ENCODE measurements around the gene EPB41L1. TPM values are rescaled to one million over a fixed set of nuclear protein-coding genes. Genes with fewer than 3 reads are reported as not detected.

Gene EPB41L1
- total and polyA plus RNA-seq, 2 experiments from 2014 or later = 24.1 to 48.7 TPM

DNA sequence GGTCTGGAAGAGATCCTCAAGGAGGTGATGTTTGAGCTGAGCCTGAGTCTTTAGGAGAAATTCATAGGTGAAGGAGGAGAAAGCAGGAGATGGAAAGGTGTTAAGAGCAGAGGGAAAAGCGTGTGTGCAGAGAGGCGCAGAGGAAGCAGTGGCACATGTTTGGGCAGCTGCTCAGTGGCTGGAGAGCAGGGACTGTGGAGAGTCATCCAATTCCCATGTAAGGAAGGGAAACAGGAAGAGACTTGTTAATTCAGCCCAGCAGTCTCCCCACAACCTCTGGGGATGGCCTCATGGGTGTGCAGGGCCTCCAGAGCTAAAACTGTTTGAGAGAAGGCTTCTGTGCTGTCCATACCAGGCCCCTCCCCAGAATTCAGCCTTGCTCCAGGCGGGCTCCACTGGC, 98.0 kb downstream of the EPB41L1 start (continued):
- TF ChIP-seq POLR2AphosphoS5 (IDR thresholded peaks at IDR 0.05; ENCODE audit: low read depth) = no peak
- no peak for TF ChIP-seq ZNF114 (CRISPR knock-in tag; IDR thresholded peaks at IDR 0.05)
- TF ChIP-seq ETS1 (IDR thresholded peaks at IDR 0.05) = no peak
- TF ChIP-seq, protein P1, sequence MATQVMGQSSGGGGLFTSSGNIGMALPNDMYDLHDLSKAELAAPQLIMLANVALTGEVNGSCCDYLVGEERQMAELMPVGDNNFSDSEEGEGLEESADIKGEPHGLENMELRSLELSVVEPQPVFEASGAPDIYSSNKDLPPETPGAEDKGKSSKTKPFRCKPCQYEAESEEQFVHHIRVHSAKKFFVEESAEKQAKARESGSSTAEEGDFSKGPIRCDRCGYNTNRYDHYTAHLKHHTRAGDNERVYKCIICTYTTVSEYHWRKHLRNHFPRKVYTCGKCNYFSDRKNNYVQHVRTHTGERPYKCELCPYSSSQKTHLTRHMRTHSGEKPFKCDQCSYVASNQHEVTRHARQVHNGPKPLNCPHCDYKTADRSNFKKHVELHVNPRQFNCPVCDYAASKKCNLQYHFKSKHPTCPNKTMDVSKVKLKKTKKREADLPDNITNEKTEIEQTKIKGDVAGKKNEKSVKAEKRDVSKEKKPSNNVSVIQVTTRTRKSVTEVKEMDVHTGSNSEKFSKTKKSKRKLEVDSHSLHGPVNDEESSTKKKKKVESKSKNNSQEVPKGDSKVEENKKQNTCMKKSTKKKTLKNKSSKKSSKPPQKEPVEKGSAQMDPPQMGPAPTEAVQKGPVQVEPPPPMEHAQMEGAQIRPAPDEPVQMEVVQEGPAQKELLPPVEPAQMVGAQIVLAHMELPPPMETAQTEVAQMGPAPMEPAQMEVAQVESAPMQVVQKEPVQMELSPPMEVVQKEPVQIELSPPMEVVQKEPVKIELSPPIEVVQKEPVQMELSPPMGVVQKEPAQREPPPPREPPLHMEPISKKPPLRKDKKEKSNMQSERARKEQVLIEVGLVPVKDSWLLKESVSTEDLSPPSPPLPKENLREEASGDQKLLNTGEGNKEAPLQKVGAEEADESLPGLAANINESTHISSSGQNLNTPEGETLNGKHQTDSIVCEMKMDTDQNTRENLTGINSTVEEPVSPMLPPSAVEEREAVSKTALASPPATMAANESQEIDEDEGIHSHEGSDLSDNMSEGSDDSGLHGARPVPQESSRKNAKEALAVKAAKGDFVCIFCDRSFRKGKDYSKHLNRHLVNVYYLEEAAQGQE (IDR thresholded peaks at IDR 0.05; ENCODE audit: unreplicated experiment) = no peak

GRCh38 chr20:36253036-36253435, 98.5 kb downstream of the EPB41L1 start:
- DNase-seq (ENCODE audit: low spot score) (no peak), ATAC-seq (no peak)
- no peaks in the 10 kb centered on the region for H3F3A ChIP-seq (replicated peaks; ENCODE audit: low read depth)
- H2AFZ ChIP-seq = no peak overlapping the region
- Mint-ChIP-seq H3K27me3 (ENCODE audit: insufficient read depth, low read depth, poor library complexity) (peaks cover 5% of the 10 kb centered on the region), H3K9me3 (no peaks in the 10 kb centered on the region), H3K36me3 (ENCODE audit: low read depth) (peaks cover 19% of the 10 kb centered on the region), H3K4me1 (peaks cover 7% of the 10 kb centered on the region), H3K4me3 (no peak overlapping the region), H3K27ac (peak overlapping the region; percentile 9; the same call in 1 of the 2 replicates)
- H3K79me2 ChIP-seq (replicated peaks; ENCODE audit: insufficient read depth) = 0 out of 2 replicates have a peak, but pooled peaks cover 10% of the 10 kb centered on the region
- H3K9me2 ChIP-seq (ENCODE audit: insufficient read depth) = no peaks in the 10 kb centered on the region
- H3K27me3 ChIP-seq (ENCODE audit: insufficient read depth) = no peaks in the 10 kb centered on the region
- no peak overlapping the region for H3K4me3 ChIP-seq
- TF ChIP-seq EZH2phosphoT487 (IDR thresholded peaks at IDR 0.05; ENCODE audit: unreplicated experiment) = no peak
- no peak for TF ChIP-seq CTCF (conservative IDR thresholded peaks at IDR 0.05; ENCODE audit: low read depth in 2 of 2)
- no peak for TF ChIP-seq JUNB (IDR thresholded peaks at IDR 0.05; ENCODE audit: unreplicated experiment)
- no peak for TF ChIP-seq STAT1 (IDR thresholded peaks at IDR 0.05; ENCODE audit: unreplicated experiment)
- TF ChIP-seq, protein P1 (IDR thresholded peaks at IDR 0.05; ENCODE audit: unreplicated experiment) = no peak
- H3K27ac ChIP-seq (ENCODE audit: low read depth) = no peak overlapping the region
- H3K36me3 ChIP-seq (ENCODE audit: insufficient read depth) = peaks cover 5% of the 10 kb centered on the region
- H4K20me1 ChIP-seq (replicated peaks; ENCODE audit: insufficient read depth) = peaks cover 18% of the 10 kb centered on the region
- H3K4me2 ChIP-seq = no peak overlapping the region
- H3K4me1 ChIP-seq (ENCODE audit: insufficient read depth) = no peaks in the 10 kb centered on the region
